Measurements from ENCODE around the gene SLC39A8.
"Not testable (repeated sequence)": the region's sequence is repeated elsewhere in the genome, so short reads cannot be mapped to it uniquely, and the experiment has no call there.

SLC39A8 gene

DNA sequence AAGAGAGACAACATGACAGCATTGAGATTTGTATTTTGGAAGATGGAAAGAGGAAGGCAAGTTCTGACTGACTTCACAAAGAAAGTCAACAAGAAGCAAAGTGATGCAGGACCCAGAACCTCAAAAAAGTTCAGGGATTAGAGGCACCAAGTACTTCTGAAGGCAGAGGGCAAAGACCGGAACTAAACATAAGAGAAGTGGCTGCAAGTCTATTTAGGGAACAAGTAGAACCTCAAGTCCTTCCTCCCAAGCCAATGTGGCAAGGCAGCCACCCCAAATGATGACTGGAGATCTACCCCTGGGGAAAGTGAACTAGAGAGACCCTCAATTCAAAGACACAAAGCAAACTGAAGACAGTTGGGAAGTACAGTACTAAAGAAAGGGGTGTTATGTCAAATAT is 46.6 kb downstream of the SLC39A8 start:
- no peak for DNase-seq

DNA sequence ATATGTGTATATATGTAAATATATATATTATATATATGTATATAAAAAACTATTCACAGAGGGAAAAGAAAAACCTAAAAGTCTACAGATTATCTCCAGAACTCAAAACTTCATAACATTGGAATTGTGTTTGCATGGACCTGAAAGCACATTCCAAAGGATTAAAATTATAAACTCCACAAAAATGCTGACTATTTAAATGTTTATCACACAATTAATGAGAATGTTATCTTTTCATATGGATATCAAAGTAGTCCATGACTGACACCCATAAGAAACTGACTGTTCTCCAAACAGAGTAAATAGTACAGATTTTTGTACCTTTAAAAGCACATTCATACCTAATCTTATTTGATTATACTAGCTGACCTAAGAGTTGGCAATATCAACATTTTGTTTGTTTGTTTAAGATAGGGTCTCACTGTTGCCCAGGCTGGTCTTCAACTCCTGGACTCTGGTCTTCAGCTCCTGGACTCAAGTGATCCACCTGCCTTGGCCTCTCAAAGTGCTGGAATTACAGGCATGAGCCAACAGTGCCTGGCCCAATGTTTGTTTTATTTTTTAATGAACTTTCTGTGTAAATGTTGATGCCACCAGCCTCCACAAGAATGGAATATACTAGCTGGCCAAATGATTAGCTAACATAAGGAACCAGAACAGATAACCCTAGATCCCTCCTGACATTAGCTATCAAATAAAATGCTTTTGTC is 50.0 kb downstream of the SLC39A8 start:
- no peak for DNase-seq

DNA sequence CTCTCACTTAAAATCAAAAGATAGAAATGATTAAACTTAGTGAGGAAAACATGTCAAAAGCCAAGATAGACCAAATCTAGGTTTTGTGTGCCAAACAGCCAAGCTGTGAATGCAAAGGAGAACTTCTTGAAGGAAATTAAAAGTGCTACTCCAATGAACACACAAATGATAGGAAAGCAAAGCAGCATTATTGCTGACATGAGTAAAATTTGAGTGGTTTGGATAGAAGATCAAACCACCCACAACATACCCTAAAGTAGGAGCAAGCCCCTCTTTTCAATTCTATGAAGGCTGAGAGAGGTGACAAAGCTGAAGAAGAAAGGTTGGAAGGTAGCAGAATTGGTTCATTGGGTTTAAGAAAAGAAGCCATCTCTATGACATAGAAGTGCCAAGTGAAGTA is 56.8 kb downstream of the SLC39A8 start:
- no peak for DNase-seq

DNA sequence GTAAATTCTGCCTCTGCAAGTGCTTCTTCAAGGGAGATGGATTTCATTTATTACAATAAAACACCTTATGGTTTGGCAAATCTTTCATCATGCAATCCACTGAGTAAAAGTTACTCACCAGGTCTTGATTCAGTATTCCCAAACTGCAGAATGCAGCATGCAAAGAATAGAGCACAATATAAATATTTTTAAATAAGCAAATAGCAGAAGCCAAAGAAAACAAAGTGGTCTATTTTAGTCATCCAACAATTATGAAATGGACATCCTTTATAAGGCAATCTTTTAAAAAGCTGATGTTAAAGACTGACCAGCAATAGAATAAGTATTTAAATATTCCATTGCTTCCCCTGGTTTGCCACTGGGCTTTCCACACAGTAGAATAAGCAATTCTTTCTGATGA is 59.5 kb downstream of the SLC39A8 start:
- DNase-seq = no peak

DNA sequence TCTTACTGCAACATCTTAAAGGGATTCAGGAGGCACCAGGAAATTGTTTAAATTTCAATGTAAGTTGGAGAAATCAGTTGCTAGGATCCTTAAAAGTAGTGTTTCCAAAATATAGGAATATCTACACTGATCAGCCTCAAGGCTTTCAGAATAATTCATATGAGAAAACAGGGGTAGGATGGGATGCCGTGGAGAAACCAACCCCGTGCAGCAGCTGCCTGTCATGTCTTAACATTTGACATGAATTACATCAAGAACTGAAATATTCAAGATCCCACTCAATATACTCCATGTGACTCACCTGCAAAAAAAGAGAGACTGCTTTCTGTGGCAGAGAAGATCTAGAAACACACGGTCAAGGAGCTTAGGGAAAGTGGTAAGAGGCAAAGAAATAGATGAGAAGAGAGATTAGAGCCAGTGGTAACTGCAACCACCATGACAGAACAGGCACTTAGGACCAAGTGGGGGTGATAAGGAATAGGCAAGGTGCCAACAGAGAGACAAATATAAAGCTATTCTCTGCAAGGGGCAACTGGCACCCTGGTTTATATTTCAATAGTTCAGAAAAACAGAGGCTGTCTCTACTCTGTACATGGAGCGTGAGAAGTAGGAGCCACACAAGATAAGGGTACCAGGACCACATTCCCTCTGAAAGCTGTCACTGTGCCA is 64.0 kb downstream of the SLC39A8 start:
- peak; percentile 1 for DNase-seq

DNA sequence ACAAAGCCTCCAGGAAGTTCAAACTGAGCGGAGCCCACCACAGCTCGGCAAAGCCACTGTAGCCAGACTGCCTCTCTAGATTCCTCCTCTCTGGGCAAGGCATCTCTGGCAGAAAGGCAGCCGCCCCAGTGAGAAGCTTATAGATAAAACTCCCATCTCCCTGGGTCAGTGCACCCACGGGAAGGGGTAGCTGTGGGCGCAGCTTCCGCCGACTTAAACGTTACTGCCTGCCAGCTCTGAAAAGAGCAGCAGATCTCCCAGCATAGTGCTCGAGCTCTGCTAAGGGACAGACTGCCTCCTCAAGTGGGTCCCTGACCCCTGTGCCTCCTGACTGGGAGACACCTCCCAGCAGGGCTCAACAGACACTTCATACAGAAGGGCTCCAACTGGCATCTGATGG is 72.0 kb downstream of the SLC39A8 start:
- DNase-seq = not testable (repeated sequence)

DNA sequence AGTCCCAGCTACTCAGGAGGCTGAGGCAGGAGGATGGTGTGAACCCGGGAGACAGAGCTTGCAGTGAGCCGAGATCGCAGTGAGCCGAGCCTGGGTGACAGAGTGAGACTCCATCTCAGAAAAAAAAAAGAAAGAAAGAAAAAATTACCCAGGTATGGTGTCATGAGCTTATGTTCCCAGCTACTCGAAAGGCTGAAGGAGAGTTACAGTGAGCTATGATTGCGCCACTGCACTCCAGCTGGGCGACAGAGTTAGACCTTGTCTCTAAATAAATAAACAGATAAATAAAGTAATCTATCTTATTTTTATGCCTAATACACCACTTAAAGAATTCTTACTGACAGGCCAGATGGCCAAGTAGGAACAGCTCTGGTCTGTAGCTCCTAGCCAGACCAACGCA is 73.0 kb downstream of the SLC39A8 start:
- no peak for DNase-seq

DNA sequence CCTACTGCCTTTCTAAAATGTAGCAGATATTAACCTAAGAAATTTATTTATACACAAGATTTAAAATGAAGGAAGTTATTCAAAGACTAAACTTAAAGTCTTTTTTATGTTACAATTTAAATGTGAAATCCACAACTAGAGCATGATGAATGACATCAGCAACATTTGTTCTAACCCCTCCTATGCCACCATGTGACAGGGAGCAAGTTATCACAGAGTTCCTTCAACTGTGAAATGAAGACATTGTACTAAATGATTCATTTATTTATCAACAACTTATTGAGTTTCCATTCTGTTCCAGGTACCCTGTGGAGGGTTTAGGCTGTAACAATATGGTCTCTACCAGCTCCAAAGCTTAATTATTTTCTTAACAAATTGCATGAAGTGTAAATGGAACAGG is 76.9 kb downstream of the SLC39A8 start:
- DNase-seq = no peak

DNA sequence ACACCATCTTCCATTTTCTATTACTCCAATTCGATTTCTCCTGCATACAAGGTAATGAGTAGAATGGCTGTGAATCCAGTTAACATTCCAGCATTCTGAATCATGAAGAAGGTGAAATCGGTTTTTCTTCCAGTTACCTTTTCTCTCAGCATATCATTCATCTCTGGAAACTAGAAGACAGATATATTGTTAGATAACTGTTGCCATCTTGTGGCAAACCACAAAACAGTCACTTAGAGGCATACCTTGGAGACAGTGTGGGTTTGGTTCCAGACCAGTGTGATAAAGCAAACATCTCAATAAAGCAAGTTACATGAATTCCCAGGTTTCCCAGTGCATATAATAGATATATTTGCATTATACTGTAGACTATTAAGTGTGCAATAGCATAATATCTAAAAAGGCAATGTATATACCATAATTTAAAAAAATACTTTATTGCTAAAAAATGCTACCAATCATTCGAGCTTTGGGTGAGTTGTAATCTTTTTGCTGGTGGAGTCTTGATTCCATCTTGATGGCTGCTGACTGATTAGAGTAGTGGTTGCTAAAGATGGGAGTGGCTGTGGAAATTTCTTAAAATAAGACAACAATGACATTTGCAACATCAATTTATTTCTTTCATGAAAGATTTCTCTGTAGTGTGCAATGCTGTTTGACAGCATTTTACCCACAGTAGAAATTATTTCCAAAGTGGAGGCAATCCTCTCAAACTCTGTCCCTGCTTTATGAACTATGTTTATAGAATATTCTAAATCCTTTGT is 82.1 kb downstream of the SLC39A8 start:
- DNase-seq = no peak

DNA sequence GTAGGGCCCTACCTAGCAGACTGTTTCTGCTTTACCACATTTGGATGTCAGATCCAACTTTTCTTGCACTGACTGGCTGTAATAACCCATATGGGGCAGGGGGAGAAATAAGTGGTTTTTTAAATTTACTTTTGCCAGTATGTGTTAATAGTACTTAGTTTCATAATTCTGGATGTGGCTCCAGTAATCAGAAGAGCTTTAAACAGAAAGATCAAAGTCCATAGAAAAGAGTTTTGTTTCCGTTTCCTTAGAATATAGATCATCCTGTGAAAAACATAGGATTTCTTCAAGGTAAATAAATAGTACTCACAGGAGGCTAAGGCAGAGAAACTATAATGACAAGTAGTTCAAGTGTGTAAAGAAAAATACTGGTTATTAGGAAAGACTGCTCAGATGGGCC is 85.6 kb downstream of the SLC39A8 start:
- DNase-seq = no peak

DNA sequence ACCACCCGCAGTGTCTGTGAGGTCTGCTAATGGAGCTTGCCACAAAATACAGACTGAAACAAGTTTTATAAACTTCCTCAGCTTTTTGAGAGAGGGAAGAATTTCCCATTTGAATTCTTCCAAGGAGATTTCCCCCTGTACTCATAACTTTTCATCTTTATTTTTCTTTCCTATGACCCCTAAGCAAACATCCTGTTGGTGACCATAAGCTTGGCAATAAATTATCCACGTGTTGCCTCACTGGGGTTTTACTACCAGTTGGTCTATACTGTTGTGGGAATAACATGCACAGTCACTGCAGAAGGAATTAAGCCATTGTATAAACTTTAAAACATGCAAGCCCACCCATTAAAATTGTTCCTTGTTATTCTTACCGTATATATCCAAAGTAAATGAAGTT is 86.2 kb downstream of the SLC39A8 start:
- DNase-seq = no peak

DNA sequence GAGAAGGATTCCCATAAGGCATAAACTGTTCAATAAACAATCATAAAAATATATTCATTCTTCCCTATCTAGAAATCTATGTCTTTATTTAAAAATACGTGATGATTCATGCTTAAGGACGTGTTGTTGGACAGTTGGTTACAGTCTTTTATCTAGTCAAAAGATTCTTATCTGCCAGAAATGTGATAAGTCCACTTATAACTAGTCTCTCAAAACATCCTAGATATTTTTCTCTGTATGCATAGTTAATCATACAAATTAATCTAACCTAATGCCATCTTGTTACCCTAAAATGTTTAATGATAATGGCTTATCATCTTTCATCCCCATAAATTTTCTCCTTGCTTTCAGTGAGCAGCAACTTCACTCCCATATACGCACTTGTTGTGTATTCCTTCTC is 89.0 kb downstream of the SLC39A8 start:
- no peak for DNase-seq

DNA sequence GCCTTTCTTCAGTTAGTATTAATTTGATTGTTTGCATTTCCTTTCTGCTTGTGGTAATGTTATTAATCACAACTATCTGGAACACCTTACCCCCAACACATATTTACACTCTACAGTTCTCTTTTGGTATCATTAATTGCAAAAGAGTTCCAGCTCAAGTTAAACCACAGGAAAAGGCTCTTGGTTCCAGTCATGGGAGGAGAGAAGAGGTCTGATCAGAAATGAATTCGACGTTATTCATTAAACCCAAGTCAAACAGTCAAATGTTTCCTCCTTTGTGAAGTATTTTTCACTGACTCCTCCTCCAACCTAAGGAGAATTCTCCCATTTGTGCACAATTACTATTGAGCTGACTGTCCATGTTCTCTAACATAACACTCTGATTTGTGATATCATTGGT is 91.4 kb downstream of the SLC39A8 start:
- no peak for DNase-seq

DNA sequence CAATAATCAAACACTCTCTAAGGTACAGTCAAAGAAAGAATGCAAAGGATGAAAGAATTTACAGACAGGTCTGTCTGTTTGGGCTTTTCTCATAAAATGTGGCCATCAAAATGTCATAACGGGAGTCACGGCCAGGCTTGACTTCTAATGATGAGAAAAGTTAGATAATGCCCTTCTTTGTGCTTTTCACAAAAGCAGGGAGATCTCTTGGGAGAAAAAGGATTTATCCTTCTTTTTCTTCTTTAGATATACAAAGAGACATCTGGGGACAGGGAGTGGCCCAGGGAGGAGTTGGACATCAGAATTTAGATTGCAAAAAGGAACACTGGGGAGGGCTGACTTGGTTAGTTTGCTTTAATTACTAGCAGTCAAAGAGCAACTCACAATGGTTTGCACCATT is 93.1 kb downstream of the SLC39A8 start:
- no peak for DNase-seq

DNA sequence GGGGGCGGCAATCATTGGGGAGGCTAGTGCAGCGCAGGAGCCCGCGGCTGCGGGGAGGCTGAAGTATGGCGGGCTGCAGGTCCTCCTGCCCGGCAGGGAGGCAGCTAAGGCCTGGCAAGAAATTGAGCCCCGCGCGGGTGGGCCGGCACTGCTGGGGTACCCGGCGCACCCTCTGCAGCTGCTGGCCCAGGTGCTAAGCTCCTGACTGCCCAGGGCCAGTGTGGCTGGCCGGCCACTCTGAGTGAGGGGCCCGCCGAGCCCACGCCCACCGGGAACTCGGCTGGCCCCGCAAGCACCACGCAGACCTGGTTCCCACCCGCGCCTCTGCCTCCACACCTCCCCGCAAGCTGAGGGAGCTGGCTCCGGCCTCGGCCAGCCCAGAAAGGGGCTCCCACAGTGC is 94.9 kb downstream of the SLC39A8 start:
- no peak for DNase-seq

DNA sequence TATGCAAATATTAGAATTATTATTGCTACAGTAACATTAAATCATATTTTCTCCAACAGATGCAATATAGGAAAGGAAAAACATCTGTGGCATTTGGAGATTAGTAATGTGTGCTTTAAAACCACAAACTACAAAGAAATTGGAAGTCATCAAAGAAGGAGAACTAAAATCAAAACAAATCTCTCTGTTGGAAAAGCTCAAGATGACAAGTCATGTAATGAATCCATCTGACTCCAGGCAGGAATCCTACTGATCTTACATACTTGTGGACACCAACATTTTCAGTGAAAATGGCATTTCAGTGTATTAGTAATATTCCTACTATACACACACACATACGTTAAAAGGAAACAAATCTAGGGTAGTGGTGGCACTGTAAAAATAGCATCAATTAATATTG is 98.2 kb downstream of the SLC39A8 start:
- DNase-seq = no peak

DNA sequence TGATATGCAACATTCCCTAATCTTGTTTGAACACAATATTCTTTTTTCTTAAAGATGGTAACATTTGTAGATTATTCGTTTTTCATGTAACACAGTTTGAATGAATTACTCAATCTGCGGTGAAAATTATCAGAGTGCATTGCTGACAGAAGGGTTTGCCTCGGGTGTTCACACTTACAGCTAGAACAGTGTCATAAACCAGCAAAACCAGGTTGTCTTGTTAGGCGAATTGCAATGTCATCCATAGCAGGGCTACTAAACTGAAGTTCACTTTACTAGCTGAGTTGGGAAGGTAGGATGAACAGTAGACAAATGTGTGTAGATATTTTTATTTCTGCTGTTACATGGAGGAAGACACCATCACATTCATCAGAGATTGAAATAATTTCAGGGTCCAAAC is 98.9 kb downstream of the SLC39A8 start:
- DNase-seq = no peak

DNA sequence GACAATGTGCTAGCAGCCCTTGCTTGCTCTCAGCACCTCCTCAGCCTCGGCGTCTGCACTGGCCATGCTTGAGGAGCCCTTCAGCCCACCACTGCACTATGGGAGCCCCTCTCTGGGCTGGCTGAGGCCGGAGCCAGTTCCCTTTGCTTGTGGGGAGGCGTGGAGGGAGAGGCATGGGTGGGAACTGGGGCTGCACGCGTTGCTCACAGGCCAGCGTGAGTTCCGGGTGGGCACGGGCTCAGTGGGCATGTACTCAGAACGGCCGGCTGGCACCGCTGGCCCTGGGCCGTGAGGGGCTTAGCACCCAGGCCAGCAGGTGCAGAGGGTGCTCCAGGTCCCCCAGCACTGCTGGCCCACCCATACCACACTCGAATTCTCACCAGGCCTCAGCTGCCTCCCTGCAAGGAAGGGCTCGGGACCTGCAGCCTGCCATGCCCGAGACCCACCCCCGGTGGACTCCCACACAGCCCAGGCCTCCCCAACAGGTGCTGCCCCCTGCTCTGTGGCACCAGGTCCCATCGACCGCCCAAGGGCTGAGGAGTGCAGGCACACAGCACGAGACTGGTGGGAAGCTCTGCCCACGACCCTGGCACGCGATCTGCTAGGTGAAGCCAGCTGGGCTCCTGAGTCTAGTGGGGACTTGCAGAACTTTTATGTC is 100.3 kb downstream of the SLC39A8 start:
- DNase-seq = no peak

DNA sequence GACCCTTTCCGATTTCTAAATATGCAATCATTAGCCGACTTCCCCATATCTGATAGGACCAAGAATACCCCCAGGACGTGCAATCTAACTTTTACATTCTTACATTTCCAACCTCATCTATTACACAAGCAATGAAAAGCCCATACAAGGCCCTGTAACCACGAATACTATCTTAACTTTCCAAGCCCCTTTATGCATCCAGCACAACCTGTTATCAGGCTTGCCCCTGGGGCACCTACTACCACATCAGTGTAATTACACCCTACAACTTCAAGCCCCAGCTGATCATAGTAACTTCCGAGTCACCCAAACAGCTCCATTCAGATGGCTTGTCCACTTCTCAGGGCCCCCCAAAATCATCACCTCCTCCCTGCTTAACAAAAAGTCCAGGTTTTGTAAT is 102.0 kb downstream of the SLC39A8 start:
- DNase-seq = not testable (repeated sequence)

DNA sequence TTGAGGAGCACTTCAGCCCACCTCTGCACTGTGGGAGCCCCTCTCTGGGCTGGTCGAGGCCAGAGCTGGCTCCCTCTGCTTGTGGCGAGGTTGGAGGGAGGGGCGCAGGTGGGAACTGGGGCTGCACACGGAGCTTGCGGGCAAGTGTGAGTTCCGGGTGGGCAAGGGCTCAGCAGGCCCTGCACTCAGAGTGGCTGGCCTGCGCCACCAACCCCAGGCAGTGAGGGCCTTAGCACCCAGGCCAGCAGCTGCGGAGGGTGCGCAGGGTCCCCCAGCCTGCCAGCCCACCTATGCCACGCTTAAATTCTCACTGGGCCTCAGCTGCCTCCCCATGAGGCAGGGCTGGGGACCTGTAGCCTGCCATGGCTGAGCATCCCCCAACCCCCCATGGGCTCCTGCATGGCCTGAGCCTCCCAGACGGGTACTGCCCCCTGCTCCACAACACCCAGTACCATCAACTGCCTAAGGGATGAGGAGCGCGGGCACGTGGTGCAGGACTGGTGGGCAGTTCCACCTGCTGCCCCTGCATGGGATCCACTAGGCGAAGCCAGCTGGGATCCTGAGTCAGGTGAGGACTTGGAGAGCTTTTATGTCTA is 110.9 kb downstream of the SLC39A8 start:
- DNase-seq = no peak

DNA sequence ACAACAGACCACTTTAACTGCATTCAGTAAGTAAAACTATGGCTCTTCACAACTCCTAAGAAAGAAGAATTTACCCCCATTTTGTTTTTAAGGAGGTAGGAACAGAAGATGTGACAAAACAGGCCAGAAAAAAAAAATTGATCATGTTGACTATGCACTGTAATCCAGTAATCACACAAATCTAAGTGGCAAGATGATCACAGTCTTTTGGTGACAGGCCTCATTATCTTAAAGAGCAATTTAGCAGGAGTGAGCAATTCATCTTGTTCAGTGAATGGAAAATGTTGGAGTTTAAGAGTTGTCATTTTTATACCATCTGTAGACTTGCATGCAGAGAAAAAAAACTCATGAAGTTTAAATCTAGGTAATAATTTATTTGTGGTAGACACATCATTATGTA is 115.1 kb downstream of the SLC39A8 start:
- DNase-seq = no peak

DNA sequence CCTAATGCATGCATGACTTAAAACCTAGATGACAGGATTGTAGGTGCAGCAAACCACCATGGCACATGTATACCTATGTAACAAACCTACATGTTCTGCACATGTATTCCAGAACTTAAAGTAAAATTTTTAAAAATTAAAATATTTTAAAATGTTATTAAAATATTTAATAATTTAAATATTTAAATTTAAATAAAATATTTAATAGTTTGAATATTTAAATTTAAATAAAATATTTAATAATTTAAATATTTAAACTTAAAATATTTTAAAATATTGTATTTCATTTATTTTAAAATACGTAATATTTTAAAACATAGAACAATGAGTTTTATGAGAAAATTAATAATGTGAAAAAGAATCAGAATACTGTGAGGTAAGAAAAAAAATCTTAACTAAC is 117.9 kb downstream of the SLC39A8 start:
- DNase-seq = no peak

DNA sequence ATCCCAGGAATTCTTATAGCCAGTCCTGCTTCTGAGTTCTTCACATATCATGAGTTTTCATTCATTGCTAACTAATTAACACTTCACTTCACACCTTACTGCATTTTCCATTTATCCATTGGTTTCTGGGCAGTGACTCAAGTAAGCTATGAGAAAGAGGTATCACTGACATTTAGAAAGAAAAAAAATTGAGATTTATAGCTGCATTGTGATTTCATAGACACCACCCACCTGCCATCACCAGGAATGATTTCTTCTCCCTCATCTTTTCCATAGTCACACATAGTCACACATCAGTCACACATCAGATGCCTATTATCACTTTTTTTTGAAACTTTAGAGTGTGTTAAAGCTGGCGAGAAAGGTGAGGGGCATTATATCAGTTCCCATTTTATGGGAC is 121.8 kb downstream of the SLC39A8 start:
- no peak for DNase-seq

Data from DMS79 (cell line).